ENCODE data around the gene LNPEP. TPM values are rescaled to one million over a fixed set of nuclear protein-coding genes. Genes with fewer than 3 reads are reported as not detected.

LNPEP gene
- total RNA-seq, 1 donor from 2014 or later: 13.2 TPM

DNA sequence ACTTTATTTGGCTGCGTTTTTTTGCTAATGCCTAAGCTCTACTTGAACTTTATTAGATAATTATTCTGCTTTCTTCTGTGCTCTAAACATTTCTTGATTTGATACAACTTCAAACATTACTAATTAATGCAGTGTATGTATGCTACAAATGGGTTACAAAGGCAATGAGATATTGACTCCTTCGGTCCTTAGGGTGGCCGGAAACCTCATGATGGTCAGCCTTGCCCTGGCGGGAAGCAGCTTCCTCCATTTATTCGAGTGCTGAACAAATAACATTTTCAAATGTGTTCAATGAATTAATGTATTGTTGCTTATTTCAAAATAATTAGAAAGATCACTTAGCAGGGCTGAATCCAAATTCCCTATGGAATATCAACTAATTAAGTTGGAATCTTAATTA is 3.9 kb upstream of the LNPEP start:
- Mint-ChIP-seq H3K9me3 (ENCODE audit: unreplicated experiment) (no peaks in the 10 kb centered on the region), H3K4me3 (ENCODE audit: unreplicated experiment) (no peak overlapping the region), H3K4me1 (ENCODE audit: unreplicated experiment) (peaks cover 17% of the 10 kb centered on the region), H3K36me3 (ENCODE audit: low read depth, unreplicated experiment) (peaks cover 6% of the 10 kb centered on the region), H3K27me3 (ENCODE audit: unreplicated experiment) (peaks cover 9% of the 10 kb centered on the region), H3K27ac (ENCODE audit: unreplicated experiment) (no peak overlapping the region)
- no peak for DNase-seq (ENCODE audit: low spot score)
- TF ChIP-seq, protein P1, sequence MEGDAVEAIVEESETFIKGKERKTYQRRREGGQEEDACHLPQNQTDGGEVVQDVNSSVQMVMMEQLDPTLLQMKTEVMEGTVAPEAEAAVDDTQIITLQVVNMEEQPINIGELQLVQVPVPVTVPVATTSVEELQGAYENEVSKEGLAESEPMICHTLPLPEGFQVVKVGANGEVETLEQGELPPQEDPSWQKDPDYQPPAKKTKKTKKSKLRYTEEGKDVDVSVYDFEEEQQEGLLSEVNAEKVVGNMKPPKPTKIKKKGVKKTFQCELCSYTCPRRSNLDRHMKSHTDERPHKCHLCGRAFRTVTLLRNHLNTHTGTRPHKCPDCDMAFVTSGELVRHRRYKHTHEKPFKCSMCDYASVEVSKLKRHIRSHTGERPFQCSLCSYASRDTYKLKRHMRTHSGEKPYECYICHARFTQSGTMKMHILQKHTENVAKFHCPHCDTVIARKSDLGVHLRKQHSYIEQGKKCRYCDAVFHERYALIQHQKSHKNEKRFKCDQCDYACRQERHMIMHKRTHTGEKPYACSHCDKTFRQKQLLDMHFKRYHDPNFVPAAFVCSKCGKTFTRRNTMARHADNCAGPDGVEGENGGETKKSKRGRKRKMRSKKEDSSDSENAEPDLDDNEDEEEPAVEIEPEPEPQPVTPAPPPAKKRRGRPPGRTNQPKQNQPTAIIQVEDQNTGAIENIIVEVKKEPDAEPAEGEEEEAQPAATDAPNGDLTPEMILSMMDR (IDR thresholded peaks at IDR 0.05; ENCODE audit: unreplicated experiment): no peak

DNA sequence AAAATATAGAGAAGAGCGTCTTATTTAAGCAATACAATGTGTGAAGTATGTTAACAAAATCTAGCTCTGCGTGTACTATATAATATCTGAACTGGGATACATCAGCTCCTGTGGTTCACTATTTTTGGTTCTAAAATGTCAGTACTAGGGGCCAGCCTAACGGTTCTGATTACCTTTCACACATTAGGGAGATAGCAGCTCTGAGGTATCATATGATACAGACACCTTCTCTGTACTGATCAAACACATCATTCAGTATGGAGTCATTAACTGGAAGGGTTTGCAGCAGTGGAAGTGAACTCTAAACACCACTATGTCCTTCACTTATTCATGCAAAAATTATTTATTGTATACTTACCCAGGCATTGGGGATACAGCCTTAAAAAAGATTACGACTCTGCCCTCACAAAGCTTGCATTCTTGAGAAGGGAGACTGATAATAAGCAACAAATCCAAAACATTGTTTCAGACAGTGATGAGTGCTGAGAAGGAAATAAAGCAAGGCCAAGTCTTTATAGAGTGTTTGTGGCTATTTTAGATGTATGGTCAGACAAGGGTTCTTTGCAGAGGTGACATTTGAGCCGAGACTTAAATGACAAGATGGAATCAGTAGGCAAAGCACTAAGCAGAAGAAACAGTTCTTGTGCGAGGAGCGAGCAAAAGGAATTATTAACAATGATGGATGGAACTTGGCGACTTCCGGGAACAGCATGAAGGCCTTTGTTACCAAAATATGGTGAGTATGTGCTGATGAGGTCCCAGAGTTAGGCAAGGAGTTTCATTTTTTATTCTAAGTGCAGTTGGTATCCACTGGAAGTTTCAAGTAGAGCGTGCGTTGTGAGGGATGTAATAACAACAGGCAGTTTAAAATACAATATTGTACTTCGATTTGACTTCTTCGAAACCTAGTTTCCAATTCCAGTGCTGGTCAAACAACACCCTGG is 1.8 kb upstream of the LNPEP start:
- TF ChIP-seq, protein P1 (IDR thresholded peaks at IDR 0.05; ENCODE audit: unreplicated experiment): no peak
- Mint-ChIP-seq H3K4me1 (ENCODE audit: unreplicated experiment) (peaks cover 20% of the 10 kb centered on the region), H3K36me3 (ENCODE audit: low read depth, unreplicated experiment) (peaks cover 6% of the 10 kb centered on the region), H3K27ac (ENCODE audit: unreplicated experiment) (peak overlapping the region; percentile 93), H3K9me3 (ENCODE audit: unreplicated experiment) (no peaks in the 10 kb centered on the region), H3K27me3 (ENCODE audit: unreplicated experiment) (peaks cover 12% of the 10 kb centered on the region), H3K4me3 (ENCODE audit: unreplicated experiment) (peak overlapping the region; percentile 94)
- no peak for DNase-seq (ENCODE audit: low spot score)

DNA sequence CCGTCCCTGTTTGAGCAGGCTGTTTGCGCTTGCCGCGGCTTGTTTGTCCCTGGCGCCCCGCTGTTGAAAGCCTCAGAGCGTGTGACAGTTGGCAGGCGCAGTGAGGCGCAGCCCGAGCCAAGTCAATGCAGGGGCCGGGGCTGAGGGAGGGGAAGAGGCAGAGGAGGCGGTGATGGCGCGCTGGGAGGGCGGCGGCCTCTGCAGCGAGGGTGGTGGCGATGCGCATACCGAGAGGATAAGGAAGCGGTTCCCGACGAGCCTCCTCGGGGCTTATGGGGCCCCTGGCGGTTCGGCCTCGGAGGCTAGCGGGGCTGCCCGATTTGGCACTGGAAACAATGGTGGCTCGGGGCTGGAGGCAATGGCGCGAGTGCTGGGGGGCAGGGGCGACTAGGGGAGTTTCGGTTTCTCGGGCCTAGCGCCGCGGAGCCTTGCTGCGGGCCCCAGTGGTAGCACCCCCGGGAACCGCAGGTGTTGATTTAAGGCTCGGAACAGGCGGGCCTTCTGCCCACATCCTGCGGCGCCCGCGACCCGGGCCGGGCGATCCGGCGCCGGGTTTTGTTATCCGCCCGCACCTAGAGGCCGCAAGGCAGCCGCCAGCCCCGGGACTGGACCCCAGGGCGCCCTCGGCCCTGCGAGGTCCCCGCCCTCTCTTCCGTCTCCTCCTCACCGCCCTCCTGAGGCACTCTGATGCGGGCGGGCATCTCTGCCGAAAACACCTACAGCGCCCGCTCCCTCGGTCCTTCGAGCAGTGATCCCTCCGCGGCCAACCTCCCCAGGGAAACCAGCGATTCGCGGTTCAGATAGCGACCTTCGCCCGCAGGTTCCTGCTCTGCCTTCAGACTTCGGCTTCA is 947 bp upstream of the LNPEP start:
- H3K4me1 Mint-ChIP-seq (ENCODE audit: unreplicated experiment): peaks cover 17% of the 10 kb centered on the region
- peaks cover 6% of the 10 kb centered on the region for H3K36me3 Mint-ChIP-seq (ENCODE audit: low read depth, unreplicated experiment)
- H3K27ac Mint-ChIP-seq (ENCODE audit: unreplicated experiment): peak overlapping the region; percentile 93

DNA sequence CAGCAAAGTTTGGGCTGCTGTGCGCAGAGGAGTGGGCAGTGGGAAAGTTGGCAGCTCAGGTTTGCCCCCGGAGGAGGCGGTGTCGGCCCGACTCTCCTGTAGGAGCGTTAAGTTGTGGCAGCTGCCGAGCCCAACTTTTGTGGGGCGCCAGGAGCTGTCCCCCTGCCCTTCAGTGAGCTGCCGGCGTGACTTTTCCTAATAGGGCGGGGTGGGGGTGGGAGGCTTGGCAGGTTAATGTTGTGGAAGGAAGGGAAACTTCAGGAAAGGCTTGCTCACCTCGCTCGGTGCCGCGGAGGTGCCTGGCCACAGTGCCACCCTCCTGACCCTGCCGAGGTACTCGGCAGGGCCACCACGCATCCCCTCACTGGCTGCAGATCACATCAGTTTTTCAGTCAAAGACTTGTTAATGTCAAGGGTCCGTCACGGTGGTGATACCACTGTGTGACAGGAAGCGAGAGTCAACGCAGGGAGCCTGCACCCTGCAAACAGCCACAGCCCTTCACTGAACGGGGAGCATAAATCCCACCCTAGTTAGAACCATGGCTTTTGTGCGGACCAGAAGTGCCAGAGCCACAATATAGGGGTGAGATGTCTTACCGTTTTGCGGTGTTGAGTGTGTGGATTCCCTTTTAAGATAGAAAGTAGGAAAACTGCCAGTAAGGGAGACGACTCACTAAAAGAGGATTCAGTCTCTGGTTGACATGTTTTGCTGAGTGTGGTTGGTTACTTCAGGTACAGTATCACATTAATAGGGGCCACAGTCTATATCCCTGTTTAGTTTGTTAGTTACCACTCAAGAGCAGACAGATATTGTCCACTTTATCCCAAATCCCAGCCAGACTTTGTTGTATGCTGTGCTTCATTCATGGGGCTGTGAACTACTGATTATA is 796 bp downstream of the LNPEP start:
- TF ChIP-seq, protein P1 (IDR thresholded peaks at IDR 0.05; ENCODE audit: unreplicated experiment): no peak
- Mint-ChIP-seq H3K36me3 (ENCODE audit: low read depth, unreplicated experiment) (peaks cover 6% of the 10 kb centered on the region), H3K27me3 (ENCODE audit: unreplicated experiment) (peaks cover 9% of the 10 kb centered on the region), H3K4me3 (ENCODE audit: unreplicated experiment) (peak overlapping the region; percentile 97), H3K27ac (ENCODE audit: unreplicated experiment) (peak overlapping the region; percentile 68), H3K4me1 (ENCODE audit: unreplicated experiment) (peaks cover 17% of the 10 kb centered on the region), H3K9me3 (ENCODE audit: unreplicated experiment) (no peaks in the 10 kb centered on the region)
- DNase-seq (ENCODE audit: low spot score): peak; percentile 39

More for the DNA sequence above, 947 bp upstream of the LNPEP start:
- peak; percentile 87 for DNase-seq (ENCODE audit: low spot score)
- H3K27me3 Mint-ChIP-seq (ENCODE audit: unreplicated experiment): peaks cover 9% of the 10 kb centered on the region
- H3K4me3 Mint-ChIP-seq (ENCODE audit: unreplicated experiment): peak overlapping the region; percentile 97
- no peaks in the 10 kb centered on the region for H3K9me3 Mint-ChIP-seq (ENCODE audit: unreplicated experiment)
- TF ChIP-seq, protein P1 (IDR thresholded peaks at IDR 0.05; ENCODE audit: unreplicated experiment): no peak
